ENCODE data around the gene AK6. TPM values are rescaled to one million over a fixed set of nuclear protein-coding genes. Genes with fewer than 3 reads are reported as not detected.

Gene AK6
- total RNA-seq, result 30.8 and 33.3 TPM in 2 replicates

- intact Hi-C loops (cut with micrococcal nuclease), result loop anchor here (1.0 to 10.0 kb wide), 8 partner anchors 37 to 1154 kb away; partner anchors contain the start of genes CCDC125, CDK7, CENPH and PIK3R1
Measured at GRCh38 chr5:69369340-69370121, at the start of gene AK6, which contains the start of the genes RAD17 and TAF9. AK6 (minus strand) TSS chr5:69369520; CDS start chr5:69369490, 30 bp downstream. RAD17 (plus strand) TSS chr5:69369818; CDS start chr5:69372209, 2,391 bp downstream. TAF9 (minus strand) TSS chr5:69369520; CDS start chr5:69365737, 3,783 bp downstream.

DNA sequence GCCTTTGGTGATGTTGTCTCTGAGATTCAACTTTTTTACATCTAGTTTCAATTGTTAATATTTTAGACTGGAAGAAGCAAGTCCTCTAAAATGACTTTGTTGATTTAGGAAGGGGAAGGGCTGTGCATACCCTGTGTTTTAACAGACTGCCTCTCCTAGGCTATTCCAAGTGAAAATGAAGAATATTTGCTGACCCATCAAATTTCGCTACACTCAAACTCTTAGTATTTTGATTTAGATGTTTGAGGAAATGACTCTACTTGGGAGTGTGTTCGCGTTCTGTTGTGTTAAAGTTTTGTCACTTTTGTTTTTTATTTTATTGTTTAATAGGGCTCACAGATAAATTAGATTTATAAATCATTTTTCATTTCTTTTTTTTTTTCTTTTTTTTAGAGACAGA is 49.2 kb upstream of the AK6 start:
- intact Hi-C loops (cut with micrococcal nuclease), result no loop called here

DNA sequence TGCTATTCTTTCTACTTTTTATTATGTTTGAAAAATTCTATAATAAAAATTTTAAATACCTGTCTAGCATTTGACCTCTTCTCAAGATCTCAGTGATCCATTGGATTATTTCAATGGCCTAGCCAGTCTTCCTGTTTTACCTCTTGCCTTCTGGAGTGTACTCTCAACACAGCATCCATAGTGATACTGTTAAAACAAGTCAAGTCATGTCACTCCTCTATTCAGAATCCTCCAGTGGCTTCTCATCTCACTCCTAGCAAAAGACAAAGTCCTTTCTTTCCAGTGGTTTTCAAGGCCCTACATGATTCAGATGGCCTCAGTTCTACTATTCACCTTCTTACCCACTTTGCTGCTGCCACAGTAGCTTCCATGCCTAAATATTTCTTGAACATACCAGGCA is 47.4 kb upstream of the AK6 start:
- intact Hi-C loops (cut with micrococcal nuclease), result no loop called here

DNA sequence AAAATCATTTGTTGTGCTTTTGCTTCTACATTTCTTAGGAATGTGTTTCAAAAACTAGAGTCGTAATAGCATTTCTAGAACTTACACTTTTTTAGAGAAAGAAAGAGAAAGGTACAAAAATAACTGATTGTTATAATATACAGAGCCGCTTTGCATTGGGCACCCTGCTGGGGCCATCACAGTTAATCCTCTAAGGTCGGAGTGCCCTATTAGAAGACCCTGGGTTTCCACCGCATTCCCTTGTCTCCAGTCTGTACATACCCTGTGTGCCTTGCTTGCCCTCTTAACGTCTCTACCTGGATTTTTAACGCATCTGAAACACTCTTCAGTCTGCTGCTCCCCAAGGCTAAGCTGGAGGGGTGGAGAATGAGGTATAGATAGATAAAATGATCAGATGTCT is 46.9 kb upstream of the AK6 start:
- intact Hi-C loops (cut with micrococcal nuclease), result no loop called here

GRCh38 chr5:69415584-69415958 is 46.3 kb upstream of the AK6 start:
- intact Hi-C loops (cut with micrococcal nuclease), result no loop called here

DNA sequence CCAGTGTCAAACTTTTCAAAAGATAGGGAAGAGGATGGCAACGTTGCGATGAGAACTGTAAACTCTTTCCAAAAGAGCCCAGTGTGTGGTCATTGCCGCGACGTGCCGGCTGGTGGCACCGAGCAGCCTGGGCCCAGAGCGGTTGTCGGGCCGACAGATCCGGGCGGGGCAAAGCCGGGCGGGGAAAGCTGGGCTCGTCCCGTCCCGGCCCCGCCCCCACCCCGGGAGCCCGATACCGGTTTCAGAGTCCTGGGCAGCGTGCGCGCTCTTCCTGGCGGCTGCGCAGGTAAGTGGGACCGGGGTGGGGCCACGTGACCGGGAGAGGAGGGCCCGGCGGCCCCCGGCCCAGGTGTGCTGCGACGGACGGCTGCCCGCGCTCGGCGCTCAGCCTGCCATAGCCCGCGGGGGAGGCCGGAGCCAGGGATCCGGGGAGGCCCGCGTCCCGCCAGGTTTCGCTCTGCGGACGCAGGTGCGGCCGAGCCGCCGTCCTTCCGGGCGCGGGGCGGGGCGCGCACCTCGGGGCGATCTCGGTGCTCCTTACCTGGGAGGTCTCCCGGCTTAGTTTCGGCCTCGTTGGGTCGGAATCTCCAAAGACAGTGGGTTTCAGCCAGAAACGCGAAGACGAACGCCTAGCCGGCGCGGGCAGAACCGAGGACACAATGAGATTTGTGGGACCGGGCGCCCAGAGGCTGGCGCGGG is 45.7 kb upstream of the AK6 start, which contains the start of gene MARVELD2:
Gene MARVELD2 (plus strand): TSS at position 232 of the 699 bp plus-strand sequence. CDS start 4,270 bp downstream, outside the sequence.
- intact Hi-C loops (cut with micrococcal nuclease), result no loop called here

DNA sequence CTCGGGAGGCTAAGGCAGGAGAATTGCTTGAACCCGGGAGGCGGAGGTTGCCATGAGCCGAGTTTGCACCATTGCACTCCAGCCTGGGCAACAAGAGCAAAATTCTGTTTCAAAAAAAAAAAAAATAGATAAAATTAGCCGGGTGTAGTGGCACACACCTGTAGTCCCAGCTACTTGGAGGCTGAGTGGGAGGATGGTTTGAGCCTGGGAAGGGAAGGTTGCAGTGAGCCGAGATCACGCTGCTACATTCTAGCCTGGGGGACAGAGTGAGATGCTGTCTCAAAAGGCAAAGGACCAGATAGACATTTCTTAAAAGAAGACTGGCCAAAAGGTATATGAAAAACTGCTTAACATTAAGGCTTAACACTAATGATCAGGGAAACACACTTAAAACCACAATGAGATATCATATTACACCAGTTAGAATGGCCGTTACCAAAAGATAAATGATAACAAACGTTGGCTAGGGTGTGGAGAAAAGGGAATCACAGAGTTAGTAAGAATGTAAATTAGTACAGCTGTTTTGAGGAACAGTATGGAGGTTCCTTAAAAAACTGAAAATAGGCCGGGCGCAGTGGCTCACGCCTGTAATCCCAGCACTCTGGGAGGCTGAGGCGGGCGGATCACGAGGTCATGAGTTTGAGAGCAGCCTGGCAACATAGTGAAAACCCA is 35.5 kb upstream of the AK6 start:
- intact Hi-C loops (cut with micrococcal nuclease), result no loop called here

- intact Hi-C loops (cut with micrococcal nuclease), result loop anchor here (10.0 kb wide), 1 partner anchor 944 kb away; no protein-coding TSS in a partner anchor
Measured at GRCh38 chr5:69378376-69378775, 9.1 kb upstream of the AK6 start.

DNA sequence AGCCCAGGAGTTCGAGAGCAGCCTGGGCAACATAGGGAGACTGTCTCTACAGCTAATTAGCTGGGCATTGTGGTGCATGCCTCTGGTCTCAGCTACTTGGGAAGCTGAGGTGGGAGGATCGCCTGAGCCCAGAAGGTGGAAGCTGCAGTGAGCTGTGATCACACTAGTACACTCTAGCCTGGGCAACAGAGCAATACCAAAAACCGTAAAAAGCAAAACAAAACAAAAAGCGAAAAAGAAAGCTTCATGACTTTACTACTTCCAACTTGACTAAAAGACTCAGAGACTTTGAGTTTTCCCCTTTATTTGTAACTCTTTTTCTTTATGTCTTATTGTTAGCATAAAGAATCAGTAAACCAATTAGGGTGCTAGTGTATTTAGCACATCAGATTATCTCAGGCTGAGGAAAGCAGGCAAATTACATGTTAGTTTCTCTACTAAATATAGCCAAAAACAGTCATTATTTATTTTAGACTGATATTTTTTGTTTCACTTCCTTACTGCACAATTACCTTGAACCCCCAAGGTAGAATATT is 5.7 kb upstream of the AK6 start:
- intact Hi-C loops (cut with micrococcal nuclease), result loop anchor here (10.0 kb wide), 1 partner anchor 940 kb away; no protein-coding TSS in a partner anchor

DNA sequence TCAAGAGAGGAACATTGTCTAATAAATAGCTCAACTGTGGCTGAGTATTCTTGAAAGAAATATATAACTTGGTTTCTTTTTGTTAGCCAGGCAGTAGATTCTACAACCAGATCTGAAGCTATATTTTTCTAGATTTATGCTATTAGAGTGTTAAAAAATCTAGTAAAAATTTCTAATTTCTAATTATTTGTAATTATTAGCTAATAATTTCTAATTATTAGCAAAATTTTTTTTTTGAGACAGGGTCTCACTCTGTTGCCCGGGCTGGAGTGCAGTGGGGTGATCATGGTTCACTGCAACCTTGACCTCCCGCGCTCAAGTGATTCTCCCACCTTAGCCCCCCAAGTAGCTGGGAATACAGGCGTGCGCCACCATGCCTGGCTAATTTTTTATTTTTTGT is 3.1 kb upstream of the AK6 start:
- intact Hi-C loops (cut with micrococcal nuclease), result loop anchor here (10.0 kb wide), 1 partner anchor 938 kb away; no protein-coding TSS in a partner anchor

- intact Hi-C loops (cut with micrococcal nuclease), result loop anchor here (10.0 kb wide), 1 partner anchor 936 kb away; no protein-coding TSS in a partner anchor
Measured at GRCh38 chr5:69370335-69370734, 1.0 kb upstream of the AK6 start.

DNA sequence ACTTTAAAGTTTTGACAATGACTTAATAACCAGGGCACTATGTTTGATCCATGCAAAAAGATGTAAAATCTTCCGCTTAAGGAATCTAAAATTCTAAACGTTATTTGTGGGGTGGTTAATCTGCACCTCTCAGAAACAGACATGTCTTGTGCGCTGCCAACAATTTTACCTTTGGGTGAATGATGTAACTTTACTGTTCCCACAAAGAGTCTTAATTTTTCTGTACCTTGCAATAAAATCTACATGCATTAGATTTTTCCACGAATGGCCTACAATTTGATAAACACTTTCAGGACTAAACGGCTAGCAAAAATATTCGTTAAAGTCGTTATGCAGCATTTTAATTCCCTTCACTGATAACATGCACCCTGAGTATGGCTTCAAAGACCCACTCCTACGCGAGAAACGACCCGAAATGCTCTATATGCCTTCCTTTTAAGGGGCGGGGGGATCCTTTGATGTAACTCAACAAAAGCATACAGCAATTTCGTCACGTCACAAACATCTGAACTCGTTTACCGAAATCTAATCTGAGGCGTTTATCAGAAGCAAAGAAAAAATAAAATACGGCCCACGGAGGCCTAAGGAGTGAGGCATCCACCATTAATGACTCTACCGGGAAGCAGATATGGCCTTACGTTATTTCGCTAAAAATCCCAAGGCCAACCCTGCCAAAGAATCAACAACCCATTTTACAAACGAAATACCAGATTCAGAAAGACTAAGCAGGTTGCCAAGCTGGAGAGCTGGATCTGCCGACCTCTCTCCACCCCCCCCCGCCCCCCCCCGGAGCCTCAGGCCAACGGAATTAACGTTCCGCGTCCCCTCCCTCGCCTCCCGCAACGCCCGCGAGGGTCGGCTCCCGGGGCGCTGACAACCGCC is 621 bp downstream of the AK6 start:
- intact Hi-C loops (cut with micrococcal nuclease), result loop anchor here (1.0 kb wide), 7 partner anchors 36 to 1153 kb away; partner anchors contain the start of genes CCDC125, CDK7, CENPH and PIK3R1

DNA sequence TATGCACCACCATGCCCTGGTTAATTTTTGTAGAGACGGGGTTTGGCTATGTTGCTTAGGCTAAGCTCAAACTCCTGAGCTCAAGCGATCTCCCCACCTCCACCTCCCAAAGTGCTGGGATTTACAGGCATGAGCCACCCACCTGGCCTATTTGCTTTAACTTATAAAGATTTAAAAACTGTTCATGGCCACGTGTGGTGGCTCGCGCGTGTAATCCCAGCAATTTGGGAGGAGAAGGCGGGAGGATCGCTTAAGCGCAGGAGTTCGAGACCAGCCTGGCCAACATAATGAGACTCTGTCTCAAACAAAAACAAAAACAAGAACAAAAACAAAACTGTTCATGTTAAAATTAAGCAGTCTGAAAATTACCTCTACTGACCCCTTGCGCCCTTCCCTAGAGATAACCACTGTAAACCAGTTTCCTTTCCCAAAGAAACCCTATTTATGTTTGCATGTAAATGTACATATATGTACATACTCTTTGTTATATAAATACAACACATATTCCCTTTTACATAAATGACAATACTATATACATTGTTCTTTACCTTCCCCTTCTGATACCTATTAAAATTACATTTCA is 1.5 kb downstream of the AK6 start:
- intact Hi-C loops (cut with micrococcal nuclease), result no loop called here

DNA sequence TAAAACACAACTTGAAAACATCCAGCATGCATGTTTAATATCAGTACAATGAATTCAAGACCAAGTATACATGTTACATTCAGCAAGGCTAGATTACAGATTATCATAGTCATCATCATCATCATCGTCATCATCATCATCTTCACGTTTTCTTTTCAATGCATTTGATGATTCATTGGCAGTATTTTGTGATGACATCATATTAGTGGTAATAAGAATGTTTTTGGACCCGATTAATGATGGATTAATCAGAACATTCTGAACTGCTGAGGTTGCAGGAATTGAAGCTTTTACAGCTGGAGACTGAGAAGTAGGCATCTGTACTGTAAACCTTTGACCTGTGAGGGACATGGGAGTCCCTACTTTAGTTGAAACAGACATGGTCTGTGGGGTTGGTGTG is 4.5 kb downstream of the AK6 start:
- intact Hi-C loops (cut with micrococcal nuclease), result loop anchor here (1.0 kb wide), 1 partner anchor 272 kb away; no protein-coding TSS in a partner anchor

GRCh38 chr5:69364414-69364813 is 4.9 kb downstream of the AK6 start:
- intact Hi-C loops (cut with micrococcal nuclease), result loop anchor here (1.0 kb wide), 1 partner anchor 271 kb away; no protein-coding TSS in a partner anchor

DNA sequence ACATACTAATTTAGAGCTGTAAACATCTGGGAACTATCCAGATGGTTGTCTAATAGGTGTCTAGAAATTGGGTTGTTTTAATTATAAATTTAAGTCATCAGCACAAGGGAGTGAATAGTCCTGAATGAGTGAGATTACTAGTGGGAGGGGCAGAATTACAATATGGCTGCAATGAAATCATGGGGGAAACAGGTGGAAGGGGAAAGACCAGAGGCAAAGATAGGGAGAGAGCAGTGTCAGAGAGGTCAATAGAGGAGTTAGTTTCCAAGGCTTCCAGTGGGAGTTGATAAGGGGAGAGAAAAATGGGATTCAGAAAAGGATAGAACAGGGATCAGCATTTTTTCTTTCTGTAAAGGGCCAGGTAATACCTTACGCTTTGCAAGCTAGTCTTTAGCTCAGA is 8.9 kb downstream of the AK6 start:
- intact Hi-C loops (cut with micrococcal nuclease), result no loop called here

- intact Hi-C loops (cut with micrococcal nuclease), result no loop called here
Measured at GRCh38 chr5:69359699-69360098, 9.6 kb downstream of the AK6 start.

DNA sequence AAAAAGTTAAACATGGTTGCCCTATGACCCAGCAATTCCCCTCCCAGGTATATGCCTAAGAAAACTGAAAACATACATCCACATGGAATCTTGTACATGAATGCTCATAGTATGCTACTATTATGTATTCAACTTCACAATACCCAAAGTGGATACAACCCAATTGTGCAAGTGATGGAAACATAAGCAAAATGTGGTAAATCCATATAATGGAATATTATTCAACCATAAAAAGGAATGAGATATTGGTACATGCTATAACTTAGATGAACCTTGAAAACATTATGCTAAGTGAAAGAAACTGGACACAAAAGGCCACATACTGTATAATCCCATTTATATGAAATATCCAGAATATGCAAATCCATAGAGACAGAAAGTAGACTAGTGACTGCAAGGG is 18.7 kb downstream of the AK6 start:
- intact Hi-C loops (cut with micrococcal nuclease), result no loop called here

- intact Hi-C loops (cut with micrococcal nuclease), result no loop called here
Measured at GRCh38 chr5:69343083-69343482, 26.2 kb downstream of the AK6 start.

Data from T-helper 1 cell treated with Interleukin-12 subunit alpha and Interleukin-12 subunit beta and Interleukin-4 antibody, amounts not matched to agents 30 ng/mL and 1 ng/mL, for 36 hours (primary cell).